Fibroblast of pulmonary artery (primary cell): ENCODE measurements around the gene ZFYVE9.

Source experiments
- DNase-seq: peaks from one replicate; pipeline ENCODE4 v3.0.0-alpha.2; 2010; ENCODE audit warnings: low read depth
- H3K4me3 ChIP-seq: replicated peaks from 2 replicates; pipeline ENCODE4 v1.5.1; 2011; ENCODE audit warnings: low read depth, mild to moderate bottlenecking, control low read depth, low read length, moderate library complexity
- CTCF ChIP-seq: IDR thresholded peaks from 2 replicates; pipeline ENCODE4 v1.5.1; 2011; ENCODE audit warnings: mild to moderate bottlenecking, control low read depth, low read length, inconsistent platforms; ENCODE audit errors: missing control alignments

Gene ZFYVE9

GRCh38 chr1:52249831-52250230 lies 107.9 kb downstream of the ZFYVE9 start:
- H3K4me3 ChIP-seq: no peak overlapping the region
- DNase-seq: no peak
- no peak for TF ChIP-seq CTCF

- no peak overlapping the region for H3K4me3 ChIP-seq
- no peak for DNase-seq
- TF ChIP-seq CTCF: no peak
Measured at GRCh38 chr1:52253421-52253820, 111.5 kb downstream of the ZFYVE9 start.

- no peak overlapping the region for H3K4me3 ChIP-seq
- TF ChIP-seq CTCF: no peak
- no peak for DNase-seq
Measured at GRCh38 chr1:52259886-52260285, 118.0 kb downstream of the ZFYVE9 start.

GRCh38 chr1:52263153-52263910 lies 121.4 kb downstream of the ZFYVE9 start:
- TF ChIP-seq CTCF: no peak

GRCh38 chr1:52264530-52265115 lies 122.7 kb downstream of the ZFYVE9 start:
- peak; percentile 10 for TF ChIP-seq CTCF
- DNase-seq: peak; percentile 10
- H3K4me3 ChIP-seq: no peak overlapping the region

More at GRCh38 chr1:52263153-52263910, 121.4 kb downstream of the ZFYVE9 start:
- DNase-seq: no peak
- no peak overlapping the region for H3K4me3 ChIP-seq

- DNase-seq: no peak
- no peak overlapping the region for H3K4me3 ChIP-seq
- no peak for TF ChIP-seq CTCF
Measured at GRCh38 chr1:52266507-52266906, 124.6 kb downstream of the ZFYVE9 start.
